ENCODE data around the gene LRIF1.

The LRIF1 gene

GRCh38 chr1:110914676-110915075, 49.0 kb downstream of the LRIF1 start:
- no peak overlapping the region for H3K9ac ChIP-seq (ENCODE audit: low read length)
- H3K36me3 ChIP-seq (ENCODE audit: control insufficient read depth, low read depth, low read length), result no peaks in the 10 kb centered on the region
- no peaks in the 10 kb centered on the region for H3K9me3 ChIP-seq (ENCODE audit: control insufficient read depth, low read depth, low read length)
- H3K27me3 ChIP-seq (ENCODE audit: control insufficient read depth, insufficient read depth, low read length), result no peaks in the 10 kb centered on the region
- H3K27ac ChIP-seq (ENCODE audit: low read length), result no peak overlapping the region
- no peaks in the 10 kb centered on the region for H3K4me1 ChIP-seq (ENCODE audit: control insufficient read depth, low read depth, low read length)
- H3K4me3 ChIP-seq (ENCODE audit: low read length), result no peak overlapping the region

GRCh38 chr1:110912784-110913183, 50.9 kb downstream of the LRIF1 start:
- no peak overlapping the region for H3K27ac ChIP-seq (ENCODE audit: low read length)
- H3K27me3 ChIP-seq (ENCODE audit: control insufficient read depth, insufficient read depth, low read length), result no peaks in the 10 kb centered on the region

GRCh38 chr1:110903853-110904500, 59.7 kb downstream of the LRIF1 start:
- Histone ChIP-seq H3K36me3 (ENCODE audit: control insufficient read depth, low read depth, low read length) (no peaks in the 10 kb centered on the region), H3K4me3 (ENCODE audit: low read length) (no peak overlapping the region), H3K27me3 (ENCODE audit: control insufficient read depth, insufficient read depth, low read length) (no peaks in the 10 kb centered on the region)

More at GRCh38 chr1:110912784-110913183, 50.9 kb downstream of the LRIF1 start:
- Histone ChIP-seq H3K36me3 (ENCODE audit: control insufficient read depth, low read depth, low read length) (no peaks in the 10 kb centered on the region), H3K4me3 (ENCODE audit: low read length) (no peak overlapping the region), H3K9me3 (ENCODE audit: control insufficient read depth, low read depth, low read length) (no peaks in the 10 kb centered on the region), H3K9ac (ENCODE audit: low read length) (no peak overlapping the region), H3K4me1 (ENCODE audit: control insufficient read depth, low read depth, low read length) (no peaks in the 10 kb centered on the region)

GRCh38 chr1:110902820-110903463, 60.8 kb downstream of the LRIF1 start:
- H3K27ac ChIP-seq (ENCODE audit: low read length), result no peak overlapping the region

More at GRCh38 chr1:110903853-110904500, 59.7 kb downstream of the LRIF1 start:
- Histone ChIP-seq H3K9ac (ENCODE audit: low read length) (no peak overlapping the region), H3K9me3 (ENCODE audit: control insufficient read depth, low read depth, low read length) (no peaks in the 10 kb centered on the region), H3K4me1 (ENCODE audit: control insufficient read depth, low read depth, low read length) (no peaks in the 10 kb centered on the region), H3K27ac (ENCODE audit: low read length) (no peak overlapping the region)

GRCh38 chr1:110899458-110899843, 64.3 kb downstream of the LRIF1 start:
- Histone ChIP-seq H3K27ac (ENCODE audit: low read length) (no peak overlapping the region), H3K4me1 (ENCODE audit: control insufficient read depth, low read depth, low read length) (no peaks in the 10 kb centered on the region), H3K27me3 (ENCODE audit: control insufficient read depth, insufficient read depth, low read length) (no peaks in the 10 kb centered on the region), H3K9me3 (ENCODE audit: control insufficient read depth, low read depth, low read length) (no peaks in the 10 kb centered on the region), H3K4me3 (ENCODE audit: low read length) (no peak overlapping the region), H3K36me3 (ENCODE audit: control insufficient read depth, low read depth, low read length) (no peaks in the 10 kb centered on the region), H3K9ac (ENCODE audit: low read length) (no peak overlapping the region)

More at GRCh38 chr1:110902820-110903463, 60.8 kb downstream of the LRIF1 start:
- H3K4me3 ChIP-seq (ENCODE audit: low read length), result no peak overlapping the region
- H3K9ac ChIP-seq (ENCODE audit: low read length), result no peak overlapping the region
- H3K27me3 ChIP-seq (ENCODE audit: control insufficient read depth, insufficient read depth, low read length), result no peaks in the 10 kb centered on the region
- no peaks in the 10 kb centered on the region for H3K4me1 ChIP-seq (ENCODE audit: control insufficient read depth, low read depth, low read length)
- no peaks in the 10 kb centered on the region for H3K9me3 ChIP-seq (ENCODE audit: control insufficient read depth, low read depth, low read length)
- H3K36me3 ChIP-seq (ENCODE audit: control insufficient read depth, low read depth, low read length), result no peaks in the 10 kb centered on the region

GRCh38 chr1:110898734-110899457, 64.8 kb downstream of the LRIF1 start:
- no peaks in the 10 kb centered on the region for H3K36me3 ChIP-seq (ENCODE audit: control insufficient read depth, low read depth, low read length)
- H3K27me3 ChIP-seq (ENCODE audit: control insufficient read depth, insufficient read depth, low read length), result no peaks in the 10 kb centered on the region
- no peak overlapping the region for H3K27ac ChIP-seq (ENCODE audit: low read length)

GRCh38 chr1:110897681-110898080, 66.0 kb downstream of the LRIF1 start:
- H3K9ac ChIP-seq (ENCODE audit: low read length), result no peak overlapping the region
- H3K27ac ChIP-seq (ENCODE audit: low read length), result no peak overlapping the region
- no peak overlapping the region for H3K4me3 ChIP-seq (ENCODE audit: low read length)
- no peaks in the 10 kb centered on the region for H3K36me3 ChIP-seq (ENCODE audit: control insufficient read depth, low read depth, low read length)
- H3K27me3 ChIP-seq (ENCODE audit: control insufficient read depth, insufficient read depth, low read length), result no peaks in the 10 kb centered on the region
- H3K9me3 ChIP-seq (ENCODE audit: control insufficient read depth, low read depth, low read length), result no peaks in the 10 kb centered on the region
- H3K4me1 ChIP-seq (ENCODE audit: control insufficient read depth, low read depth, low read length), result no peaks in the 10 kb centered on the region

More at GRCh38 chr1:110898734-110899457, 64.8 kb downstream of the LRIF1 start:
- Histone ChIP-seq H3K4me1 (ENCODE audit: control insufficient read depth, low read depth, low read length) (no peaks in the 10 kb centered on the region), H3K9ac (ENCODE audit: low read length) (no peak overlapping the region), H3K4me3 (ENCODE audit: low read length) (no peak overlapping the region), H3K9me3 (ENCODE audit: control insufficient read depth, low read depth, low read length) (no peaks in the 10 kb centered on the region)

All from iPS-18a (cell line).